Cortex of kidney (tissue), 1 donor: ENCODE results near the gene FAF1.
"Not testable (repeated sequence)": the region's sequence is repeated elsewhere in the genome, so short reads cannot be mapped to it uniquely, and the experiment has no call there.

Experiments
- DNase-seq: peaks from one replicate; lab custom pipeline; 2025; lab: John Stamatoyannopoulos, UW

The FAF1 gene

GRCh38 chr1:50959303-50959912, 659 bp downstream of the FAF1 start:
- DNase-seq, result no peak

- no peak for DNase-seq
Measured at GRCh38 chr1:50955116-50955515, 5.0 kb downstream of the FAF1 start.

DNA sequence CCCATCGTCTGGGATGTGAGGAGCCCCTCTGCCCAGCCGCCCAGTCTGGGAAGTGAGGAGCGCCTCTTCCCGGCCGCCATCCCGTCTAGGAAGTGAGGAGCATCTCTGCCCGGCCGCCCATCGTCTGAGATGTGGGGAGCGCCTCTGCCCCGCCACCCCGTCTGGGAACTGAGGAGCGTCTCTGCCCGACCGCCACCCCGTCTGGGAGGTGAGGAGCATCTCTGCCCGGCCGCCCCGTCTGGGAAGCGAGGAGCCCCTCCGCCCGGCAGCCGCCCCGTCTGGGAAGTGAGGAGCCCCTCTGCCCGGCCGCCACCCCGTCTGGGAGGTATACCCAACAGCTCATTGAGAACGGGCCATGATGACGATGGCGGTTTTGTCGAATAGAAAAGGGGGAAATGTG, 7.5 kb downstream of the FAF1 start:
- DNase-seq, result not testable (repeated sequence)

- DNase-seq, result no peak
Measured at GRCh38 chr1:50950396-50950795, 9.7 kb downstream of the FAF1 start.

DNA sequence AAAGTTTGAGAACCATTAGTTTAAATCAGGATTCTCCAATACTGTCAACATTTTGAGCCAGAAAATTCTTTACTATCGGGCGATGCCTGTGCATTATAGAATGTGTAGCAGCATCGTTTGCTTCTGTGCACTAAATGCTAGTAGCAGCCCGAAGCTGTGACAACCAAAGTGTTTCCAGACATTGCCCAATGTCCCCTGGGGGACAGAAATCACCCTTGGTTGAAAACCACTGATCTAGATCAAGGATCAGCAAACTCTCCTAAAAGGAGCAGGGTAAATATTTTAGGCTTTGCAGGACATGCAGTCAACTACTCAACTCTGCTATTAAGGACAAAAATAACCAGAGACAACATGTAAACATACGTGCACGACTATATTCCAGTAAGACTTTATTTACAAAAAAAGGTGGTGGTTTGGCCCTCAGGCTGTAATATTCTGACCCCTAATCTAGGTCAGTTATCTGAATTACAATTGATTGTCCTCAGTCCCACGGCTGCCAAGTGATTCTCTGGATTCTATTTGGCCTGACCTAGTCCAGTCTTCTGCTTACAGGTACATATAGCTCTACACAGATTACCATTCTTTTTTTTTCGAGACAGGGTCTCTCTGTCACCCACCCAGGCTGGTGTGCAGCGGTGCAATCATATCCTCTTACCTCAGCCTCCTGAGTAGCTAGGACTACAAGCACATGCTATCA, 10.6 kb downstream of the FAF1 start:
- DNase-seq, result no peak

- DNase-seq, result no peak
Measured at GRCh38 chr1:50942334-50942733, 17.7 kb downstream of the FAF1 start.

DNA sequence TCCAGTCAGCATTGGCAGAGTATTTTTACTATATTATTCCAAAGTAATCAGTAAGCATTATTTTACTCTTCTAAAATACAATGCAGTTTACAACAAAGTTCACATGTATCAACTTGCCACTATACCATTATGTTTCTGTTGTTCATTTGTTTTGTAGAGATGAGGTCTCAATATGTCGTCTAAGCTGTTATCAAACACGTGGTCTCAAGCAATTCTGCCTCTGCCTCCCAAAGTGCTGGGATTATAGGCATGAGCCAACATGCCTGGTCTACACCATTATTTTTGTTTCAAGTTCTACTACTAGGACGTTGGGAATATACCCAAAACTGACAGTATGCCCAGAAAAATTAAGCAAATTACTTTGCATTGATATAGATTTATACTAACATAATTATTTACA, 19.8 kb downstream of the FAF1 start:
- DNase-seq, result no peak

GRCh38 chr1:50936321-50936720, 23.7 kb downstream of the FAF1 start:
- no peak for DNase-seq

- not testable (repeated sequence) for DNase-seq
Measured at GRCh38 chr1:50935276-50935675, 24.8 kb downstream of the FAF1 start.

GRCh38 chr1:50934838-50935237, 25.2 kb downstream of the FAF1 start:
- DNase-seq, result no peak

DNA sequence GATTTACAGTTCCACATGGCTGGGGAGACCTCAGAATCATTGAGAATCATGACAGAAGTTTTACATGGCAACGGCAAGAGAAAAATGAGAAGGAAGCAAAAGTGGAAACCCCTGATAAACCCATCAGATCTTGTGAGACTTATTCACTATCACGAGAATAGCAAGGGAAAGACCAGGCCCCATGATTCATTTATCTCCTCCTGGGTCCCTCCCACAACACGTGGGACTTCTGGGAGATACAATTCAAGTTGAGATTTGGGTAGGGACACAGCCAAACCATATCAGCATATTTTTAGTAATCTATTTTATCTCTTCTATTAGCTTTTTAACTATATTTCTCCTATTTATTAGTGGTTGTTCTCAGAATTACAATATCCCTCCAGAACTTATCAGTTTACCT, 26.3 kb downstream of the FAF1 start:
- DNase-seq, result not testable (repeated sequence)

- not testable (repeated sequence) for DNase-seq
Measured at GRCh38 chr1:50932043-50932442, 28.0 kb downstream of the FAF1 start.

GRCh38 chr1:50930965-50931737, 28.9 kb downstream of the FAF1 start:
- DNase-seq, result no peak

DNA sequence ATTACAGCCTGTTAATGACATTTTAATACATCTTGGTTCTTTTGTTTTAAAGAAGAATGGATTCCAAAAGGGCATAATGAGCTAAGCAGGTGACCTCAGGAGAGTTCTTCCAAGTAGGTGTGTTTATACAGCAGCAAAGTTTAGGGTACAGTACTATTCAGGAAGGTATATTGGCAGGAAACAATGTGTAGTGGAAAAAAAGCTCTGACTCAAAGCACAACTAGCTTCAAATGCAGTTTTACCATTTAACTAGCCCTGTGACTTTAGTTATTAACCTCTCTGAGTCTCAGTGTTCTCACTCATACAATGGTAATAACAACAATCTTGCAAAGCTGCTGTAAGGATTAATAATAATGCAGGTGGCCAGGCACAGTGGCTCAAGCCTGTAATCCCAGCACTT, 29.9 kb downstream of the FAF1 start:
- no peak for DNase-seq

GRCh38 chr1:50929376-50929958, 30.6 kb downstream of the FAF1 start:
- DNase-seq, result no peak

DNA sequence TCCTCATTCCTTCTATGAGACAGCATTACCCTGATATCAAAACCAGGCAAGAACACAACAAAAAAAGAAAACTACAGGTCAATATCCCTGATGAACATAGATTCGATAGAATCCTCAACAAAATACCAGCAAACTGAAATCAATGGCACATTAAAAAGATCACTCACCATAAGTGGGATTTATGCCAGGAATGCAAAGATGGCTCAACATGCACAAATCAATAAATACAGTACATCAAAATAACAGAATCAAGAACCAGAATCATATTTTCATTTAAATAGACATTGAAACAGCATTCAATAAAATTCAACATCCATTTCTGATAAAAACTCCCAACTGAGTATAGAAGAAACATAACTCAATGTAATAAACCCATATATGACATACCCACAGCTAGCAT, 36.5 kb downstream of the FAF1 start:
- DNase-seq, result no peak

- no peak for DNase-seq
Measured at GRCh38 chr1:50921029-50921428, 39.0 kb downstream of the FAF1 start.

- no peak for DNase-seq
Measured at GRCh38 chr1:50920409-50920808, 39.7 kb downstream of the FAF1 start.

DNA sequence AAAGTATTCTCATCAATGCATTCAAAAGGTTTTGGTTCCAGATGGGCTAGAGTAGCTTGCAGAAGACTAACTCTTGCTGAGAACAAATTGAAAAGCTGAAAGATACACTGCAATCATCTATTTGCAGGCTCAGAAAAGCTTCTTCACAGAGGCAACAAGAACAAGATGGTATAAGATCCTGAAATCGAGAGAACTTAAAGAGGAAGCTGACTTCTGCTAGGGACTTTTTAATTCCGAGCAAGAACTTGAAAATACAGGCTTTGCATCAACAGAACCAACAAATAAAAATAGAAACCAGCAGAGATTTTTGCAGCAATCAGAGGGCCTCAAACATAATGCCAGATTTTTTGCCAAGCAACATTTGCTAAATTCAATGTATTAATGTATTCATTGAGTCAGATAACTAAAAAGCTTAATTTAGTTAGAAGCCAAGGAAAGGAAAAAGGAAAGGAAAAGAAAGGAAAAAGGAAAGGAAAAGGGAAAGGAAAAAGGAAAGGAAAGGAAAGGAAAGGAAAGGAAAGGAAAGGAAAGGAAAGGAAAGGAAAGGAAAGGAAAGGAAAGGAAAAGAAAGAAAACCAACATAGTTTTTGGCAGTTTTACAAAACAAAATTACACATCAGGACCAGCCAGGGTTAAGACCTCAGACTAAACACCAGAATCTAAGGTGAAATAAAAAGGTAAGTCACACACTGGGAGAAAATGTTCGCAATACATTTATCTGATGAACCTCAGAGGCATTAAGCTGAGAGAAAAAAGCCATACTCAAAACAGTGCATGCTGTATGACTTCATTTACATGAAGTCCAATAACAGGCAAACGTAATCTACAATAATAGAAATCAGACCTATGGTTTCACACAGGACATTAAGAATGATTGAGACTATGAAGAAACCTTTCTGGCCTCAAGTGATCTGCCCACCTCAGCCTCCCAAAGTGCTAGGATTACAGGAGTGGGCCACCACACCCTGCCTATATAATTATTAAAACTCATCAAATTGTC, 42.6 kb downstream of the FAF1 start:
- no peak for DNase-seq

DNA sequence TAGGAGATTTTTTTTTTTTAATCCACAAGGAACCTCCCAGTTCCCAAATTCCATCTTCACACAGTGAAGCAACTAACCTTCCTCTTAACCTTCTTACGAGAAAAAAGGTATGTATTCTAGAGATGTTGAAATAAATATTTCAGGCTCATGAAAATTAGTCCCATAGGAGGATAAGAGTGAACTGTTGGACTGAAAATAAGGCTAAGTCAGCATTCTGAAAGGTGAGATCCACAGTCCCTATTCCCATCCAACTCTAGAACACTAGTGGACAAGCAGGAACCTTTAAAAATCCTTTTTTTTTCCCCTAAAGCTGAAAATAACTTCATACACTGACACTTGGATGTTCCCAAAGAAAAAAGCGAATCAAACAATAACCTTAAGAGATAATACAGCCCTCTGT, 44.4 kb downstream of the FAF1 start:
- no peak for DNase-seq

DNA sequence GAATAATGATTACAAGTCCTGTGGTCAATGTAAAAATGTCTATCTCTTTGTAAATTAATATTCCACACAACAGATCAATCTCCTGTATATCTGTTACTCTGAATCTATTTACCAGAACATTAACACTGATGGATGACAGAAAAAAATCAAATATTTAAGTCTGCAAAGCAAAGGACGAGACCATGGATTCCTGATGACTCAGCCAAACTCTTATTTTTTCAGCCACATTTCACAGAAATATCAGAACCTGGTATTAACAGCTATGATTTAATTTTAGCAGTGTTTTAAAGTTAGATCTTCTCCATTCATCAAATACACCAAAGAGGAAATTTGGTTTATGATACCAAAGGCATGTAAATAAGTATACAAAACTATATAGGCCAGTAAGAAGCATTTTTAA, 46.1 kb downstream of the FAF1 start:
- no peak for DNase-seq

GRCh38 chr1:50910356-50910755, 49.7 kb downstream of the FAF1 start:
- not testable (repeated sequence) for DNase-seq
